AG10803 (cell line): ENCODE data around the gene SLC1A1.
"Not testable (repeated sequence)": the region's sequence is repeated elsewhere in the genome, so short reads cannot be mapped to it uniquely, and the experiment has no call there.

ENCODE experiments used
- DNase-seq: peaks from one replicate; pipeline ENCODE4 v3.0.0; 2010; ENCODE audit warnings: low read depth
- H3K4me3 ChIP-seq: 2 replicates; pipeline ENCODE4 v1.5.1; 2011; ENCODE audit warnings: mild to moderate bottlenecking, low read length, control low read depth
- CTCF ChIP-seq: conservative IDR thresholded peaks from 2 replicates; pipeline ENCODE4 v1.5.1; 2011; ENCODE audit warnings: mild to moderate bottlenecking, low read length, control low read depth, inconsistent platforms

SLC1A1 gene

GRCh38 chr9:4600368-4600767 lies 110.1 kb downstream of the SLC1A1 start:
- no peak for DNase-seq
- H3K4me3 ChIP-seq: no peak overlapping the region
- no peak for TF ChIP-seq CTCF

- TF ChIP-seq CTCF: no peak
- H3K4me3 ChIP-seq: no peak overlapping the region
- DNase-seq: no peak
Observed at GRCh38 chr9:4603830-4604229, 113.6 kb downstream of the SLC1A1 start.

GRCh38 chr9:4604678-4605095 lies 114.4 kb downstream of the SLC1A1 start:
- H3K4me3 ChIP-seq: no peak overlapping the region
- TF ChIP-seq CTCF: peak; percentile 65
- peak; percentile 56 for DNase-seq

- not testable (repeated sequence) for H3K4me3 ChIP-seq
Observed at GRCh38 chr9:4606033-4606432, 115.8 kb downstream of the SLC1A1 start.

GRCh38 chr9:4614627-4615026 lies 124.4 kb downstream of the SLC1A1 start:
- peak; percentile 14 for DNase-seq
- H3K4me3 ChIP-seq: no peak overlapping the region
- no peak for TF ChIP-seq CTCF

More at GRCh38 chr9:4606033-4606432, 115.8 kb downstream of the SLC1A1 start:
- DNase-seq: not testable (repeated sequence)

- no peak overlapping the region for H3K4me3 ChIP-seq
- no peak for TF ChIP-seq CTCF
- DNase-seq: peak; percentile 77
Observed at GRCh38 chr9:4615251-4615650, 125.0 kb downstream of the SLC1A1 start.

- H3K4me3 ChIP-seq: no peak overlapping the region
- TF ChIP-seq CTCF: no peak
- no peak for DNase-seq
Observed at GRCh38 chr9:4615778-4616177, 125.5 kb downstream of the SLC1A1 start.

GRCh38 chr9:4617752-4618151 lies 127.5 kb downstream of the SLC1A1 start:
- no peak for TF ChIP-seq CTCF
- H3K4me3 ChIP-seq: no peak overlapping the region
- no peak for DNase-seq
